ENCODE data around the gene CYB5RL.

CYB5RL gene

DNA sequence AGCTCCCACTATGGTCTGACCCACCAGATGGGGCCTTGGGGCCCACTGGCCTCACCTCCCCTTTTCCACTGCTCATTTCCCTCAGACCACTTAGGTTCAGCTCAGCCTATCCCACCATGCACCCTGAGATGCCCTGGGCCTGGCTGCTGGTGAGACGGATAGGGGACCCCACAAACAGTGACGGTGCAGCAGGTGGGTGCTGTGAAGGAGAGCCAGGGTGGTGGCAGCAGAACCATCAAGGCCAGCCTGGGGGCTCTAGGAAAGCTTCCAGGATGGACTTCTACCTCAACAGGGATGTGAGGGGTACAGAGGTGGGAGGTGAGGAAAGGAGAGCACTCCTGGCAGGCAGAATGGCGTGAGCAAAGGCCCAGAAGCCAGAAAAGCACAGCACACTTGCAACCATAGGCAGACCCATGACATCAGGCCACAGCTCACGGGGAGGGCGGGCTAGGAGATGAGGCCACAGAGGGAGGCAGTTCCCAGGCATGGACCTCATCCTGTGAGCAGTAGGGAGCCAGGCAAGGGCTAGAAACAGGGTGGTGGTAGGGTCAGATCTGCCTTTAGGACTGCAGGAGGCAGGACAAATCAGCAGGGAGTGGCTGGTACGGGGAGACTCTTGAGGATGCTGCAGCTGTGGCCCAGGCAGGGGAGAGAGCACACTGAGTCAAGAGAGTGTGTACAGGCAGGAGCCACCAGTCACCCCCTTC, 23.1 kb downstream of the CYB5RL start:
- H3K27ac Mint-ChIP-seq: no peak overlapping the region
- no peaks in the 10 kb centered on the region for H3K27me3 Mint-ChIP-seq (ENCODE audit: low read depth)
- H3K4me1 Mint-ChIP-seq: peaks cover 16% of the 10 kb centered on the region
- H3K4me3 Mint-ChIP-seq: no peak overlapping the region
- H3K36me3 Mint-ChIP-seq (ENCODE audit: low read depth): peaks cover 6% of the 10 kb centered on the region
- H3K9me3 Mint-ChIP-seq: no peaks in the 10 kb centered on the region
- TF ChIP-seq, protein P1, sequence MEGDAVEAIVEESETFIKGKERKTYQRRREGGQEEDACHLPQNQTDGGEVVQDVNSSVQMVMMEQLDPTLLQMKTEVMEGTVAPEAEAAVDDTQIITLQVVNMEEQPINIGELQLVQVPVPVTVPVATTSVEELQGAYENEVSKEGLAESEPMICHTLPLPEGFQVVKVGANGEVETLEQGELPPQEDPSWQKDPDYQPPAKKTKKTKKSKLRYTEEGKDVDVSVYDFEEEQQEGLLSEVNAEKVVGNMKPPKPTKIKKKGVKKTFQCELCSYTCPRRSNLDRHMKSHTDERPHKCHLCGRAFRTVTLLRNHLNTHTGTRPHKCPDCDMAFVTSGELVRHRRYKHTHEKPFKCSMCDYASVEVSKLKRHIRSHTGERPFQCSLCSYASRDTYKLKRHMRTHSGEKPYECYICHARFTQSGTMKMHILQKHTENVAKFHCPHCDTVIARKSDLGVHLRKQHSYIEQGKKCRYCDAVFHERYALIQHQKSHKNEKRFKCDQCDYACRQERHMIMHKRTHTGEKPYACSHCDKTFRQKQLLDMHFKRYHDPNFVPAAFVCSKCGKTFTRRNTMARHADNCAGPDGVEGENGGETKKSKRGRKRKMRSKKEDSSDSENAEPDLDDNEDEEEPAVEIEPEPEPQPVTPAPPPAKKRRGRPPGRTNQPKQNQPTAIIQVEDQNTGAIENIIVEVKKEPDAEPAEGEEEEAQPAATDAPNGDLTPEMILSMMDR (IDR thresholded peaks at IDR 0.05; ENCODE audit: unreplicated experiment in 3 of 3): no peak

DNA sequence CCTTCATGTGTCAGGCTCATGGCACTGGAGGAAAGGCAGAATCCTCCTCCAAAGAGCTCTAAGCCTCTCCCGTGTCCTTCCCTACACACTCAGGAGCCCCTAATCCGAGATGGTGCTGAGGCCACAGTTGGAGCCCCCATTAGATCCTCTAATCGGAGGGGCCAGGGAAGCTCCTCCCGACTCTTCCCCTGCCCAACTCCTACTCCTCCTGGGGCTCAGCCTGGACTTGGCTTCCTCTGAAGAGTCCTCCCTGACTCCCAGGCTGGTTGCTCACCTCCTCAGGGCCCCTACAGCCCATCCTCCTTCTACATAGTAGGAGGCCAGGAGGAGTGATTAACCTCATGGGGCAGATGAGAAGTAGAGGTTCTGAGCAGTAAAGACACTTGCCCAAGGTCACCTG, 25.7 kb downstream of the CYB5RL start:
- Mint-ChIP-seq H3K4me3 (no peak overlapping the region), H3K27ac (no peak overlapping the region), H3K4me1 (peaks cover 10% of the 10 kb centered on the region), H3K27me3 (ENCODE audit: low read depth) (no peaks in the 10 kb centered on the region), H3K36me3 (ENCODE audit: low read depth) (no peaks in the 10 kb centered on the region), H3K9me3 (no peaks in the 10 kb centered on the region)
- TF ChIP-seq, protein P1 (IDR thresholded peaks at IDR 0.05; ENCODE audit: unreplicated experiment in 3 of 3): no peak

DNA sequence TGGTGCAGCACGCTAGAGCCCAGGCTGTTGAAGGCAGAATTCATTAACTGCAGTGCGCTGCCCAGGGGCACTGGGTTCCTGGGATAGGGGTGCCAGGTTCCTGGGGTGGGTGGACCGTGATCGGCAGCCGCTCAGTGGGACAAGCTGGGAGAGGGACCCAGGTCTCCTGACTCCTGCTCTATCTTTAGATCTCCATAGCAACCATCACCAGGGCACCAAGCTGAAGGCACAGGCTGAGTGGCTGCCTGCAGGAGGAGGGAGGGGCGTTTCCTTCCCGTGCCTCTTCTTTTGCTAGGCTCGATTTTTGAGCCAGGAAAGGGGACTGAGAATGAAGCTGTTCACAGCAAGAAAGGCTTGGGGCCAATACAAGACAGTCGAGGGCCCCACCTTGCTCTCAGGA, 26.1 kb downstream of the CYB5RL start:
- no peak overlapping the region for H3K4me3 Mint-ChIP-seq
- H3K4me1 Mint-ChIP-seq: peaks cover 10% of the 10 kb centered on the region
- TF ChIP-seq, protein P1 (IDR thresholded peaks at IDR 0.05; ENCODE audit: unreplicated experiment in 3 of 3): no peak
- no peaks in the 10 kb centered on the region for H3K27me3 Mint-ChIP-seq (ENCODE audit: low read depth)
- no peaks in the 10 kb centered on the region for H3K36me3 Mint-ChIP-seq (ENCODE audit: low read depth)
- no peaks in the 10 kb centered on the region for H3K9me3 Mint-ChIP-seq
- peak overlapping the region in 2 of 3 experiments; percentile 40 to 81 for H3K27ac Mint-ChIP-seq

DNA sequence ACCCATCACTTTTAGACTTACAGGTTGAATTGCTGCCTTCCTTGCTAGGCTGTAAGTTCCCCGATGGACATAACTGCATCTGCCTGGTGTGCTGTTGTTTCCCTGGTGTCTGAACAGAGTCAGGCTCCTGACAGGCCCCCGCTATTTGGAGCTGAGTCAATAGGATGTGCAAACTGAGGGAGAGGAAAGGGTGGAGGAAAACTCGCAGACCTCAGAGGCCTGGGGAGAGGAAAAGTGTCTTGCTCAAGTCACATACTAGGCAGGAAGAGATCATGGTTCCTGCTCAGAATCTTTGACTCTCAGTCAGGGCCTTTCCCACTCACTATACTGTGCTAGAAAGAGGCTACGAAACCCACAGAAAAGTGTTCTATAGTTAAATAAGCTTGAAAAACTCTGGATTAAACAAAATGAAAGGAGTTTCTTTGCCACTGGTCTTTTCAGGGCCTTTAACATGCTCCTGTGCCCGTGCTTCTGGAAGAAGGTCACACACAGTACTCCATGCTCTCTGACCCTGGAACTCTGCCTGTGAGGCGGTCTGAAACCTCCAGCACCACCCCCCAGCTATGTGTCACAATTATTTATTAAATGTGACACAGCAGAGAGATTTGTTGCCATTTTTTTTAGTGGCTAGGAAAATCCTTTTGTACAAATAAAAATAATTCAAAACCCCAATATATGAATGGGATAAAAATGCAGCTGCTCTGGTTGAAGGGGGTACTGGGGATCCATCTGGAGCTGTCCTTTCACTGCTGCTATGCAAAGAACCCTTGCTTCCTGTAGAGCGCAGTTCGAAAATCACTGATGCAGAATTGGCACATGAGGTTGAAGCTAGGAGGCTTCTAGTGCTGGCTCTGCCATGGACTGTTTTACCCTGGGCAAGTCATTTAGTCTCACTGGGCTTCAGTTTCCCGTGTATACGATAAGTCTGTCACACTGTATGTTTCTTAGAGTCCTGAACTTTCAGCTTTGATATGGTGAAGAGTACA, 26.9 kb downstream of the CYB5RL start:
- Mint-ChIP-seq H3K4me1 (peaks cover 10% of the 10 kb centered on the region), H3K4me3 (no peak overlapping the region), H3K36me3 (ENCODE audit: low read depth) (no peaks in the 10 kb centered on the region), H3K9me3 (no peaks in the 10 kb centered on the region), H3K27me3 (ENCODE audit: low read depth) (no peaks in the 10 kb centered on the region), H3K27ac (peak overlapping the region; percentile 81 to 85 (median 81))
- TF ChIP-seq, protein P1 (IDR thresholded peaks at IDR 0.05; ENCODE audit: unreplicated experiment in 3 of 3): no peak

DNA sequence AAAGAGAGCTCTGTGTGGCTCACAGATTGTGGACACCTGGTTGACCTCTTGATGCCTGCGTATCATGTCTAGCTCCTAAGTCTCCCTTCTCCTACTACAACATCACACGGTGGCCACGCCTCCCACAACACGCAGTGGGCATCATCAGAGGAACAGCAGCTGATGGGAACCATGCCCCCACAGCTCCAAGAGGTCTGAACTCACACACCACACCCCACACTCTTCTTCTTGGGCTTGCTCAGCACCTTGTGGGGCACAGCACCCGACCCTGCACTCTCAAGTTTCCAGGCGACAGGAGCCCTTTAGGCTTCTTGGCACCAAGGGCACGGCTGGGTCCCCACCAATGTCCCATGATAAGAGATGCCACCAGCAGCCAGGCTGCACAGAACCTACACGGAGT, 28.2 kb downstream of the CYB5RL start:
- Mint-ChIP-seq H3K27ac (no peak overlapping the region), H3K36me3 (ENCODE audit: low read depth) (no peaks in the 10 kb centered on the region), H3K27me3 (ENCODE audit: low read depth) (no peaks in the 10 kb centered on the region), H3K4me1 (peaks cover 10% of the 10 kb centered on the region), H3K4me3 (no peak overlapping the region), H3K9me3 (no peaks in the 10 kb centered on the region)
- TF ChIP-seq, protein P1 (IDR thresholded peaks at IDR 0.05; ENCODE audit: unreplicated experiment in 3 of 3): no peak

Measured in nephron (organoid).